OCI-LY1 (cell line): Measurements from ENCODE around the gene GALNT13.

Source experiments
- H2AFZ ChIP-seq: fragments of 200-600 bp; sonication (generic), shearing (Covaris generic); 2 replicates; pipeline ENCODE4 v1.6.0; 2014; ENCODE audit warnings: antibody characterized with exemption, mild to moderate bottlenecking, low read length
- H3F3A ChIP-seq: fragments of 200-600 bp; sonication (generic), shearing (Covaris generic); 2 replicates; pipeline ENCODE4 v1.6.0; 2014; ENCODE audit warnings: mild to moderate bottlenecking, antibody characterized with exemption, low read length, moderate library complexity; ENCODE audit not compliant: insufficient read depth
- H3K27ac ChIP-seq: fragments of 200-600 bp; sonication (generic); 2 replicates; pipeline ENCODE4 v1.5.1; 2014; ENCODE audit warnings: low read length, mixed run types, mild to moderate bottlenecking, low read depth; ENCODE audit not compliant: poor library complexity, severe bottlenecking
- H3K27me3 ChIP-seq: fragments of 200-600 bp; sonication (generic); 2 replicates; pipeline ENCODE4 v1.6.0; 2014; ENCODE audit warnings: antibody characterized with exemption, mild to moderate bottlenecking, low read length, moderate library complexity; ENCODE audit not compliant: insufficient read depth
- H3K36me3 ChIP-seq: fragments of 200-600 bp; sonication (generic); 2 replicates; pipeline ENCODE4 v1.6.1; 2014; ENCODE audit warnings: mild to moderate bottlenecking, antibody characterized with exemption, low read length, moderate library complexity, mixed read lengths; ENCODE audit not compliant: insufficient read depth
- H3K4me1 ChIP-seq: fragments of 200-600 bp; sonication (generic); 2 replicates; pipeline ENCODE4 v1.5.1; 2014; ENCODE audit warnings: mild to moderate bottlenecking, low read length, moderate library complexity; ENCODE audit not compliant: insufficient read depth, severe bottlenecking
- H3K4me2 ChIP-seq: fragments of 200-600 bp; sonication (generic), shearing (Covaris generic); 2 replicates; pipeline ENCODE4 v1.6.1; 2014; ENCODE audit warnings: low read length
- H3K4me3 ChIP-seq: fragments of 200-600 bp; sonication (generic); 2 replicates; pipeline ENCODE4 v1.5.1; 2014; ENCODE audit warnings: low read length, low read depth, mild to moderate bottlenecking, mixed read lengths; ENCODE audit not compliant: poor library complexity, severe bottlenecking
- H3K79me2 ChIP-seq: fragments of 200-600 bp; shearing (Covaris generic); 2 replicates; pipeline ENCODE4 v1.6.1; 2016; ENCODE audit warnings: mixed run types, low read length, mixed read lengths; ENCODE audit not compliant: insufficient read depth
- H3K9ac ChIP-seq: fragments of 200-600 bp; sonication (generic), shearing (Covaris generic); 2 replicates; pipeline ENCODE4 v1.6.1; 2014; ENCODE audit warnings: mild to moderate bottlenecking, low read length, mixed read lengths
- H3K9me2 ChIP-seq: fragments of 200-600 bp; sonication (generic), shearing (Covaris generic); 2 replicates; pipeline ENCODE4 v1.6.1; 2014; ENCODE audit warnings: low read depth, mild to moderate bottlenecking, low read length, mixed read lengths
- H3K9me3 ChIP-seq: fragments of 200-600 bp; shearing (Covaris generic); 2 replicates; pipeline ENCODE4 v1.6.1; 2014; ENCODE audit warnings: low read length, mixed read lengths
- H4K20me1 ChIP-seq: fragments of 200-600 bp; sonication (generic), shearing (Covaris generic); 2 replicates; pipeline ENCODE4 v1.6.0; 2016; ENCODE audit warnings: mild to moderate bottlenecking, low read length; ENCODE audit not compliant: insufficient read depth
- EZH2 ChIP-seq: fragments of 200-600 bp; sonication (generic), shearing (Covaris generic); IDR thresholded peaks from 2 replicates; pipeline ENCODE4 v1.8.0; 2017; ENCODE audit warnings: borderline replicate concordance, mixed run types, mild to moderate bottlenecking, antibody characterized with exemption, low read length, moderate library complexity, mixed read lengths
- TF ChIP-seq, protein P1 (sequence below): fragments of 200-600 bp; sonication (generic), shearing (Covaris generic); IDR thresholded peaks from 2 replicates; pipeline ENCODE4 v1.5.1; 2017; ENCODE audit warnings: mild to moderate bottlenecking, antibody characterized with exemption, low read length, moderate library complexity, mixed read lengths

The GALNT13 gene

DNA sequence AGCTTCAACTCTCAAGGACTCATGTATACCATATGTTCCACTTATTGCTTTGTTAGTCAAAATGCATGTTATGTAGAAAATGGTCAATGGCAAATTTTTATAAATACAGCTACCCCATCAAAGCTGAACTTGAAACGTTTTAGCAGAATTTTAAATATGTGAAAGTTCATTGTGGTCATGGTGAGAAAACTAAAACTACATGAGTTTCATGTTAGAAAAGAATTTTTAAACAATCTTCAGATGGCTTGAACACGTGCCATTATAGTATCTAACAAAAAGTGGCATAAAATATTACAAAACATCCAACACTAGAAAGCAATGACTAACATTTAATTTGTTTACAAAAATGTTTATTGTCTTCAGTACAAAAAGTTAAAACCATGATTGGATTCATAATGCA, 580.7 kb downstream of the GALNT13 start:
- Histone ChIP-seq H3K4me1 (peaks cover 16% of the 10 kb centered on the region), H2AFZ (no peak overlapping the region), H3K9me2 (no peaks in the 10 kb centered on the region), H3K27ac (no peak overlapping the region), H3K9me3 (no peaks in the 10 kb centered on the region), H3K27me3 (no peaks in the 10 kb centered on the region), H3K9ac (no peak overlapping the region), H3K79me2 (no peaks in the 10 kb centered on the region), H3K36me3 (no peaks in the 10 kb centered on the region), H3K4me2 (no peak overlapping the region), H3K4me3 (no peak overlapping the region), H3F3A (no peaks in the 10 kb centered on the region), H4K20me1 (no peaks in the 10 kb centered on the region)
- TF ChIP-seq, protein P1, sequence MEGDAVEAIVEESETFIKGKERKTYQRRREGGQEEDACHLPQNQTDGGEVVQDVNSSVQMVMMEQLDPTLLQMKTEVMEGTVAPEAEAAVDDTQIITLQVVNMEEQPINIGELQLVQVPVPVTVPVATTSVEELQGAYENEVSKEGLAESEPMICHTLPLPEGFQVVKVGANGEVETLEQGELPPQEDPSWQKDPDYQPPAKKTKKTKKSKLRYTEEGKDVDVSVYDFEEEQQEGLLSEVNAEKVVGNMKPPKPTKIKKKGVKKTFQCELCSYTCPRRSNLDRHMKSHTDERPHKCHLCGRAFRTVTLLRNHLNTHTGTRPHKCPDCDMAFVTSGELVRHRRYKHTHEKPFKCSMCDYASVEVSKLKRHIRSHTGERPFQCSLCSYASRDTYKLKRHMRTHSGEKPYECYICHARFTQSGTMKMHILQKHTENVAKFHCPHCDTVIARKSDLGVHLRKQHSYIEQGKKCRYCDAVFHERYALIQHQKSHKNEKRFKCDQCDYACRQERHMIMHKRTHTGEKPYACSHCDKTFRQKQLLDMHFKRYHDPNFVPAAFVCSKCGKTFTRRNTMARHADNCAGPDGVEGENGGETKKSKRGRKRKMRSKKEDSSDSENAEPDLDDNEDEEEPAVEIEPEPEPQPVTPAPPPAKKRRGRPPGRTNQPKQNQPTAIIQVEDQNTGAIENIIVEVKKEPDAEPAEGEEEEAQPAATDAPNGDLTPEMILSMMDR = no peak
- no peak for TF ChIP-seq EZH2

DNA sequence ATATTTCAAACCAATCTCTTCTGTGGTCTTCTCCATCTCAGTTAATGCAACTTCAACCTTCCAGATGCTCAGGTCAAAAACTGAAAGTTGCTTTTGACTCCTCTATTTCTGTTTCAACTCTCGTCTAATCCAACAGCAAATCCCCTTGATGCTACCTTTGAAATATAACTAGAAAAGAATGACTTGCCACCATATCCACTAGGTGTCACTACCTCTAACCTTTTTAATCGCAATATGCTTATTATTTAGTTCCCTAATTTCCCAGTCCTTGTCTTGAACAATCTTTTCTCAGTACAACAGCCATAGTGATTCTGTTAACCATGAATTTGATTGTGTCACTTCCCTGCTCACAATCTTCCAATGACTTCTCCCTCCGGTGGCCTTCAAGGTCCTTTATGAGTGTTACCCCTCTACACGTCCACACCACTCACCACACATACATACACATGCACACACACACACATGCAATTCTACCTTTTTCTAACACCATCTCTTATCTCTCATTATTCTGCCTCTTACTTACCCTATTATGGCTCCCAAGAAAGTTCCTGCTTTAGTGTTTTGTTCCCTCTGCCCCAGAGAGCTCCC, 581.3 kb downstream of the GALNT13 start:
- H3K9ac ChIP-seq = no peak overlapping the region
- H3K36me3 ChIP-seq = no peaks in the 10 kb centered on the region
- H3K4me3 ChIP-seq = no peak overlapping the region
- no peaks in the 10 kb centered on the region for H3K79me2 ChIP-seq
- no peaks in the 10 kb centered on the region for H3F3A ChIP-seq
- no peak overlapping the region for H3K27ac ChIP-seq
- H2AFZ ChIP-seq = no peak overlapping the region; the same call in 1 of the 2 replicates
- H3K9me3 ChIP-seq = no peaks in the 10 kb centered on the region
- no peaks in the 10 kb centered on the region for H4K20me1 ChIP-seq
- no peaks in the 10 kb centered on the region for H3K27me3 ChIP-seq
- TF ChIP-seq, protein P1 = peak; percentile 78
- TF ChIP-seq EZH2 = no peak
- H3K9me2 ChIP-seq = no peaks in the 10 kb centered on the region
- peak overlapping the region; percentile 31; the same call in 1 of the 2 replicates for H3K4me2 ChIP-seq
- peaks cover 16% of the 10 kb centered on the region for H3K4me1 ChIP-seq

GRCh38 chr2:154455166-154455565, 583.4 kb downstream of the GALNT13 start:
- H3F3A ChIP-seq = no peaks in the 10 kb centered on the region
- no peaks in the 10 kb centered on the region for H3K9me3 ChIP-seq
- peak overlapping the region; percentile 73; the same call in 1 of the 2 replicates for H2AFZ ChIP-seq
- no peaks in the 10 kb centered on the region for H3K36me3 ChIP-seq
- H3K4me3 ChIP-seq = peak overlapping the region; percentile 41
- no peaks in the 10 kb centered on the region for H3K9me2 ChIP-seq
- no peaks in the 10 kb centered on the region for H4K20me1 ChIP-seq
- no peak overlapping the region for H3K9ac ChIP-seq
- H3K4me2 ChIP-seq = peak overlapping the region; percentile 63
- peaks cover 16% of the 10 kb centered on the region for H3K4me1 ChIP-seq
- H3K27me3 ChIP-seq = no peaks in the 10 kb centered on the region
- no peak overlapping the region for H3K27ac ChIP-seq
- TF ChIP-seq EZH2 = no peak
- TF ChIP-seq, protein P1 = no peak
- no peaks in the 10 kb centered on the region for H3K79me2 ChIP-seq
